ENCODE results near the gene SPAG17. TPM values are rescaled to one million over a fixed set of nuclear protein-coding genes. Genes with fewer than 3 reads are reported as not detected.

The SPAG17 gene
- total RNA-seq, 1 experiment from 2014 or later, result not detected

DNA sequence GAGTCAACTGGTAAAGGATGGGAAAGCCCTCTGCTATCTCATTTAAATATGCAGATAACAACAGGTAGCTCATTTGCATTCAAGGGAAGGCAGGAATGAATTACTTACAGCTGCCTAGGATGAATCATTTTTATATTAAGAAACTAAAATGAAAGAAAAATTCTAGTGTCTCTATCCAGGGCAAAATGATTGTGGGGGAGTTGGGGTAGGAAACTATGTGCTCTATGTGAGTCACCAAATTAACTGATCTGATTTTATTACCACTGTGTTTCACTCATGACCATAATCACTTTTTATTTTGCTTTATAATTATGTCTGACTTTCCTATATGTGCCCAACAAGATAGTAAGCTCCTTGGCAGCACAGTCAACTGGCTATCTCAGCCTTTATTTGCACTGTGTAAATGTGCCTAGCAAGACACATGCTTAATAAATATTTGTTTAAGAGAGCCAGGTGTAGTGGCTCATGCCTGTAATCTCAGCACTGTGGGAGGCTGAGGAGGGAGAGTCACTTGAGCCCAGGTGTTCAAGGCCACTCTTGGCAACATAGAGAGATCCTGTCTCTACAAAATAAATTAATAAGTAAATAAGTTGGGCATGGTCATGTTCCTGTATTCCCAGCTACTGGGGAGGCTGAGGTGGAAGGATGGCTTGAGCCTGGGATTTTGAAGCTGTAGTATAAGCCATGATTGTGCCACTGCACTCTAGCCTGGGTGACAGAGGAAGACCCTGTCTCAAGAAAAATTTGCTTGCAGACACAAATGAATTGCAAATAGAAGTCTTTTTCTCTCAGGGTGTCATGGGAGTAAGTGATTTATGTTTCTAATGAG, 84.1 kb downstream of the SPAG17 start:
- Histone ChIP-seq H3K79me2 (ENCODE audit: insufficient read depth, low read length) (no peaks in the 10 kb centered on the region), H3K4me3 (replicated peaks in 1 of 2; ENCODE audit: low read depth in 1 of 2, low read length in 2 of 2) (no peak overlapping the region), H3K4me2 (ENCODE audit: low read length) (no peak overlapping the region), H4K20me1 (ENCODE audit: insufficient read depth) (no peaks in the 10 kb centered on the region), H3K9me3 (ENCODE audit: control insufficient read depth in 1 of 2, insufficient read depth in 1 of 2, low read depth in 1 of 2, low read length in 2 of 2) (no peaks in the 10 kb centered on the region), H3K27ac (ENCODE audit: low read depth, low read length) (no peak overlapping the region), H3K27me3 (ENCODE audit: insufficient read depth, low read length) (peaks cover 23% of the 10 kb centered on the region), H3K36me3 (ENCODE audit: control insufficient read depth in 1 of 2, insufficient read depth in 2 of 2, low read length in 2 of 2) (no peaks in the 10 kb centered on the region), H2AFZ (ENCODE audit: low read depth, low read length, poor library complexity, severe bottlenecking) (no peak overlapping the region), H3K9me2 (ENCODE audit: insufficient read depth) (no peaks in the 10 kb centered on the region), H3K9ac (ENCODE audit: low read length) (no peak overlapping the region), H3K4me1 (ENCODE audit: control insufficient read depth in 1 of 2, insufficient read depth in 2 of 2, low read length in 2 of 2) (no peaks in the 10 kb centered on the region)
- no peak for ATAC-seq
- ChIA-PET RAD21 (ENCODE audit: low non-redundant PET in 1 of 2, low total read pairs in 2 of 2, uncharacterized antibody in 2 of 2, unreplicated experiment in 2 of 2) (no interaction called here), POLR2A (no interaction called here), CTCF (no interaction called here)
- no peak for DNase-seq (ENCODE audit: low read depth, low spot score)
- BruUV-seq (replicated peaks), result no TSS peak
- TF ChIP-seq TCF7L2 (IDR thresholded peaks at IDR 0.05; ENCODE audit: borderline replicate concordance, extremely low read depth, insufficient read depth, insufficient read length), result no peak
- TF ChIP-seq, protein P1, sequence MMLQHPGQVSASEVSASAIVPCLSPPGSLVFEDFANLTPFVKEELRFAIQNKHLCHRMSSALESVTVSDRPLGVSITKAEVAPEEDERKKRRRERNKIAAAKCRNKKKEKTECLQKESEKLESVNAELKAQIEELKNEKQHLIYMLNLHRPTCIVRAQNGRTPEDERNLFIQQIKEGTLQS (IDR thresholded peaks at IDR 0.05), result no peak
- TF ChIP-seq ELF1 (IDR thresholded peaks at IDR 0.05; ENCODE audit: borderline replicate concordance, low read depth), result no peak
- TF ChIP-seq SRF (IDR thresholded peaks at IDR 0.05; ENCODE audit: low read depth), result no peak
- TF ChIP-seq YY1 (IDR thresholded peaks at IDR 0.05; ENCODE audit: extremely low read depth, insufficient replicate concordance, low read depth, low read length), result no peak
- TF ChIP-seq, protein P2, sequence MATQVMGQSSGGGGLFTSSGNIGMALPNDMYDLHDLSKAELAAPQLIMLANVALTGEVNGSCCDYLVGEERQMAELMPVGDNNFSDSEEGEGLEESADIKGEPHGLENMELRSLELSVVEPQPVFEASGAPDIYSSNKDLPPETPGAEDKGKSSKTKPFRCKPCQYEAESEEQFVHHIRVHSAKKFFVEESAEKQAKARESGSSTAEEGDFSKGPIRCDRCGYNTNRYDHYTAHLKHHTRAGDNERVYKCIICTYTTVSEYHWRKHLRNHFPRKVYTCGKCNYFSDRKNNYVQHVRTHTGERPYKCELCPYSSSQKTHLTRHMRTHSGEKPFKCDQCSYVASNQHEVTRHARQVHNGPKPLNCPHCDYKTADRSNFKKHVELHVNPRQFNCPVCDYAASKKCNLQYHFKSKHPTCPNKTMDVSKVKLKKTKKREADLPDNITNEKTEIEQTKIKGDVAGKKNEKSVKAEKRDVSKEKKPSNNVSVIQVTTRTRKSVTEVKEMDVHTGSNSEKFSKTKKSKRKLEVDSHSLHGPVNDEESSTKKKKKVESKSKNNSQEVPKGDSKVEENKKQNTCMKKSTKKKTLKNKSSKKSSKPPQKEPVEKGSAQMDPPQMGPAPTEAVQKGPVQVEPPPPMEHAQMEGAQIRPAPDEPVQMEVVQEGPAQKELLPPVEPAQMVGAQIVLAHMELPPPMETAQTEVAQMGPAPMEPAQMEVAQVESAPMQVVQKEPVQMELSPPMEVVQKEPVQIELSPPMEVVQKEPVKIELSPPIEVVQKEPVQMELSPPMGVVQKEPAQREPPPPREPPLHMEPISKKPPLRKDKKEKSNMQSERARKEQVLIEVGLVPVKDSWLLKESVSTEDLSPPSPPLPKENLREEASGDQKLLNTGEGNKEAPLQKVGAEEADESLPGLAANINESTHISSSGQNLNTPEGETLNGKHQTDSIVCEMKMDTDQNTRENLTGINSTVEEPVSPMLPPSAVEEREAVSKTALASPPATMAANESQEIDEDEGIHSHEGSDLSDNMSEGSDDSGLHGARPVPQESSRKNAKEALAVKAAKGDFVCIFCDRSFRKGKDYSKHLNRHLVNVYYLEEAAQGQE (IDR thresholded peaks at IDR 0.05; ENCODE audit: low read depth), result no peak
- no peak for TF ChIP-seq FOSL1 (IDR thresholded peaks at IDR 0.05; ENCODE audit: low read depth)
- no peak for TF ChIP-seq JUND (IDR thresholded peaks at IDR 0.05)
- TF ChIP-seq RAD21 (IDR thresholded peaks at IDR 0.05; ENCODE audit: low read depth), result no peak
- no peak for TF ChIP-seq ZFX (IDR thresholded peaks at IDR 0.05)
- TF ChIP-seq EGR1 (IDR thresholded peaks at IDR 0.05; ENCODE audit: low read depth), result no peak
- TF ChIP-seq, protein P3, sequence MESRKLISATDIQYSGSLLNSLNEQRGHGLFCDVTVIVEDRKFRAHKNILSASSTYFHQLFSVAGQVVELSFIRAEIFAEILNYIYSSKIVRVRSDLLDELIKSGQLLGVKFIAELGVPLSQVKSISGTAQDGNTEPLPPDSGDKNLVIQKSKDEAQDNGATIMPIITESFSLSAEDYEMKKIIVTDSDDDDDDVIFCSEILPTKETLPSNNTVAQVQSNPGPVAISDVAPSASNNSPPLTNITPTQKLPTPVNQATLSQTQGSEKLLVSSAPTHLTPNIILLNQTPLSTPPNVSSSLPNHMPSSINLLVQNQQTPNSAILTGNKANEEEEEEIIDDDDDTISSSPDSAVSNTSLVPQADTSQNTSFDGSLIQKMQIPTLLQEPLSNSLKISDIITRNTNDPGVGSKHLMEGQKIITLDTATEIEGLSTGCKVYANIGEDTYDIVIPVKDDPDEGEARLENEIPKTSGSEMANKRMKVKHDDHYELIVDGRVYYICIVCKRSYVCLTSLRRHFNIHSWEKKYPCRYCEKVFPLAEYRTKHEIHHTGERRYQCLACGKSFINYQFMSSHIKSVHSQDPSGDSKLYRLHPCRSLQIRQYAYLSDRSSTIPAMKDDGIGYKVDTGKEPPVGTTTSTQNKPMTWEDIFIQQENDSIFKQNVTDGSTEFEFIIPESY (IDR thresholded peaks at IDR 0.05; ENCODE audit: extremely low read depth, insufficient replicate concordance, low read length), result no peak
- no peak for TF ChIP-seq EZH2 (IDR thresholded peaks at IDR 0.05)
- no peak for TF ChIP-seq CEBPB (IDR thresholded peaks at IDR 0.05; ENCODE audit: low read depth)
- intact Hi-C loops (cut with micrococcal nuclease), result no loop called here

Data from HCT116 (cell line).